Measurements from ENCODE around the gene MACROD1.

The MACROD1 gene

DNA sequence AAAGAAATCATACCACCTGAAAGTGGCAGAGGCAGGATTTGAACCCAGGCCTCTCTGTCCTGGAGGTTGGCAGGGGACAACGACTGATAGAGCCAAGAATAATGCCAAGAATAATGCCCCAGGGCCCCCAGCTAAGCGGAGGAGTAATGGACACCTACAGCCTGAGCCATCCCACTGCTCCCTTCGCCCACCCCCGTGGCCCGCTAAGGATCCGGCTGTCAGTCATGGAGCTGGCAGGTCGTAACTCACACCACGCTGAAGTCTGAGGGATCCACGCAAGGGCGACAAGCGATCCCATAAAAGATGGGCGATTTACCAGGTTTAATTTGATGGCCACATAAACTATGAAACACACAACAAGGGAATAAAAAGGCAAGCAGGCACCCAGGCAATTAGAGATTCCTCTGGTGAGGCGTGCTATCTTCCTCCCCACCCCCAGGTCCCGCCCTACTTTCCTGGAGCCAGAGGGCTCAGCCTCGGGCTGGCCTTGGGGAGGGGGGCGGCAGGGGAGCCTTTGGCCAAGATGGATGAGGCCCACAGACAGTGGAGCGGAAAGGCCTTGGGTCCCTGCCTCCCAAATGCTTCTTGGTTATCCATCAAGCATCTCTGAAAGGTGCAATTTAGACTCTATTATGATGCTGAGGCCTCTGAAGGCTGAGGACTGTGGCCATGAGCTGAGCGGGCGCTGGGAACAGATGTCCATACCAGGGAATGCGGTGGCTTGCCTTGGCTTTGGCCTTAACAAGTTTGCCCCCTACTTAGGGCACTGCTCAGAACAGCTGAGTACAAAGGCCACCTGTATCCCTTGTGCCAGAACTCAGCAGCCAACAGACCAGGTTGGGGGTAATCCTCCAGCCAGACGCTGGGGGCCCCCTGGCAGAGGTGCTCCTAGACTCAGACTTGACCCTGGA lies 55.2 kb downstream of the MACROD1 start:
- no peak for DNase-seq

DNA sequence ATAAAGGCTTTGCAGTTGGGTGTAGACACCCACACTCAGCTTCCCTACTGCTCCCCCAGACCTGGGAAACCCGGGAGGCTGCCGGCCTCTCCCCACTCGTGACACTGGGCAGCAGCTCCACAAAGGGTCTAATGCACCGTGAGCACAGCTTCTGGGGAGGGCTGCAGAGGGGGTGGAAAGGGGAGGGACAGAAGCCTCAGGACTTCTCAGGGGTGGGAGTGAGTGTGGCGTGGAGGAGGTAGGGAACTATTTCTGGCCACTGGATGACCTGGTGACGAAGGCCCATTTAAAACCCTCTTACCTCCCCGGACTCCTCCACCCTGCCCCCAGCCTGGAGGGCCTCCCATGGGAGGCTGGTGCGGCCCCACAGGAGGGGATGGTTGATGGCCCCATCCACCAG lies 56.6 kb downstream of the MACROD1 start:
- no peak for DNase-seq

DNA sequence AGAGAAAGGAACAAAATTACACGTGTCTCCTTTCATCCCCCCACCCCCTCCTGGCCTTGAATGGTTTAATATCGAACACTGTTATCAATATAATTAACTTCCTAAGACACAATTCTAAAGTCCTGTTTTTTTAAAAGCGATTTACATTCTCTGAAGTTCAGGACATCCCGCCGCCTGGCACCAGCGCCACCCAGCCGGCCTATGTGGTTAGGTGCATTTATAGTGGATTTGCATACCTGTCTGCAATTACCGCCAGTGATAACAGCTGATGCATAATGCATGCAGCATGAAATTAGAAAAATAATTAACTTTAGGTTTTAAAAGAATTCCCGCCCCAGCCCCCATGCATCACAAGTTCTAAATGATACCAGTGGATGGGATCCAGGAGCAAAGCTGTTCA lies 58.6 kb downstream of the MACROD1 start:
- DNase-seq, result no peak

DNA sequence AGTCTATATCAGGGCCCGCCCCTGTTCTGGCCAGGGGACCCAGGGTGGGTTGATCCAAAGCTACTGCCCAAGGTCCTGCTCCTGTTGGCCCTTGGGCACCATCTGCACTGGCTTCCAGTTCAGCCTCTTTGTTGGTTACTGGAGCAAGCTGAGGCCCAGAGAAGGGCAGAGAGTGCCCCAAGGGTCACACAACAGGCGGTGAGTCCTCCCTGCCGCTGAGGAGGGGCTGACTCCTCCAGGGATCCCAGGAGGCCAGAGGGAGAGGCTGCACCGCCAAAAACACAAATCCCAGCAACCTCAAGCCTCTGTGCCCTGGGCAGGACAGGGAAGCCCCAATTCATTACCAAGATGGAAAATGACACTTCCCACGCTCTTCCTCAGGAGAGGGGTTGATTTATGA lies 61.3 kb downstream of the MACROD1 start:
- DNase-seq, result no peak

DNA sequence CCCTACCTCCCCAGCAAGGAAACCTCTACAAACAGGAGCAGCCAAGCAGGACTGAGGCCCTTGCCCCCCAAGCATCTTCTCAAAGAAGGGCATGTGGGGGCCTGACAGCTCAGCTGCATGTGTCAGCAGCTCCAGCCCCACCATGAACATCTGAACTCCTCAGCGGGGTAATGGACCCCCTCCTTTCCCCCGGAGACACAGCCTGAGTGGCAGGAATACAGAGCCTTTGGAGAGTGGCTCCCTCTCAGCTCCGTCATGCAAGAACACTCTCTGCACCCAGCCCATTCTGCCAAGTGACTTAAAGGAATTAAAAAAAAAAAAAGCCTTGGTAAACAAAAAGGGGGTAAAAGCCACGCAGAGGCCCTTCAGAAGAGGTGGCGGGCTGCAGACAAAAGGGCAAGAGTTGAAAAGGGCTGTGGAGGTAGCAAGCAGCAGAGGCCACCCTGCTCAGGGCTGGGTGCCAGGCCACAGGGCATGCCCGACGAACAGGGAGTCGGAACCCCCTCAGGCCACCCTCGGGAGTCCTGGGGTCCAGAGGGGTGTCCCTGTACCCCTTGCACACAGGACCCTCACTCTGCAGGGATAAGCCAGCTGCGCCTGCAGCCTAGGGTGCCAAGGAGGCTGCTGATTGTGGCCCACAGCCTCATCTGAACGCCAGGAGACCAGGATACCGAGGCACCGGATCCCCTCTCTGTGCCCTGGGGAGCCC lies 62.5 kb downstream of the MACROD1 start:
- DNase-seq, result no peak

DNA sequence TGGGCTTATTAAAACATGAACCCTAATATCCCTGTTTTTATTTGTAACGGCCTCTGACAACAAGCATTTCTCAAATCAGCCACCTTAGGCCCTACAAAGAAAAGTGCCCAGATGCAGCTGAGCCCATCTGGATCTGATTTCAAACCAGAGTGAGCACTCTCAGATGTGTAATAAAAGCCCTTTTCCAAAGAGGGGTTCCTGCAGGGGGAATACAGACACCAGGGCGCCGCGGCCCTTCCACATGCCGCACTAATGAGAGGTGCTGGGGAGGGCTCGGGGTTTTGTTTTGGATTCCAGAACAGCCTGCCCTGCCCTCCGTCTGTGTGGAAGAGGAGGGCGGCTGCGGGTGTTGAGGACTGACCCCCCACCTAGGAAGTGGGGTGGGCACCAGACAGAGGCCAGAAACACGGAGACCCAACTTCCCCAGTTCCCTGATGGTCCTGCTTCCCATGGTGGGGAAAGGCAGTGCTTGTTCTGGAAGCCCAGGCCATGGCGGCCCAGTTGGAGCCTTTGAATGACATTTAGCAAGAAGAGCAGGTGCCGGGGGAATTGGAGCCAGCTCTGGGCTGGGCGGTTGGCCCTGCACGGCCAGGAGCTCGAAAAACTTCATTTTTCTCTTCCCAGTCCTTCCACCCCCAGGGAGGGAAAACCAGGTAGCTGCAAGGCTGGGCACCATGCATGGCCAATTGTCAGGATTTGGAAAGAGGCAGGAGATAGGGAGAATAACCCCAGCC lies 63.7 kb downstream of the MACROD1 start:
- no peak for DNase-seq

DNA sequence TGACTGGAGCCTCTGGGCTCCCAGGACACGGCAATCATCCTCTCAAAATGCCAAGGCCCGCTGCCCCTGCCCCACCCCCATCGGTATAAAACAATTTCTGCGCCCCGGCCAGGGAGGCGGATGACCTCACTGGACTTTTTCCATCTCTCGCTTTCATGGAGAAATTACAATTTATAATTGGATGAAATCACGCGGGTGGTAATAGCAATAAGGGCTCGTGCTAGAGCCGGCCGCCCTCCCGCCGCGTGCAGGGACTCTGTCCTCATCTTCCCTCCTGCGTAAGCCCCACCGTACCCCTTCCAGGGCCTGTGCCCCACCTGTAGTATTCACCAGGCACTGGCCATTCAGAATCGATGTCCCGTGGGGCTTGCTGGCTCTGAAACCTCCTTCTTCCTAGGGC lies 64.5 kb downstream of the MACROD1 start:
- DNase-seq, result no peak

DNA sequence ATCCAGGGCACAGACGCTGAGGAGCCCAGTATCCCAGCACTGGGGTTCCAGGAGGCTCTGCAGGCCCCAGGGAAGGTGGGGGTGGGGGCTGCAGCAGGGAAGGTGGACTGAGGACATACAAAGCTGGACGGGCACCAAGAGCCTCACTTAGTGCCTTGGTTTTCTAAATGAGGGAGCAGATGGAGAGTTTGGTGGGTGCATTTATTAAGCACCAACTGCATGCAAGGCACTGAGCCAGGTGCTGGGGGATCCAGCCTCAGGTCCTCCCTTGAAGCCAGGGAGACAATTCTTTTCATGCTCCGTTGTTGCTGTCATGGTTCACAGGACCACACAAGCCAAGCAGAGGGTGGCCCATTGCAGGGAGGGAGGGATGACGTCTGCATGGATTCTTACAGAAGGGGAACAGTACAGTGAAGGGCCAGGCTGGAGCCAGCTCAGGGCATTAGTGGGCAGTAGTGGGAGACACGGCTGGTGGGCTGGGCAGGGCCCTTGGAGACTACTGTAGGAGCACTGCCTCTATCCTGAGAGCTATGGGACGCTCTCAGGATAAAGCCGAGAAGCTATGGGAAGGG lies 65.0 kb downstream of the MACROD1 start:
- DNase-seq, result no peak

DNA sequence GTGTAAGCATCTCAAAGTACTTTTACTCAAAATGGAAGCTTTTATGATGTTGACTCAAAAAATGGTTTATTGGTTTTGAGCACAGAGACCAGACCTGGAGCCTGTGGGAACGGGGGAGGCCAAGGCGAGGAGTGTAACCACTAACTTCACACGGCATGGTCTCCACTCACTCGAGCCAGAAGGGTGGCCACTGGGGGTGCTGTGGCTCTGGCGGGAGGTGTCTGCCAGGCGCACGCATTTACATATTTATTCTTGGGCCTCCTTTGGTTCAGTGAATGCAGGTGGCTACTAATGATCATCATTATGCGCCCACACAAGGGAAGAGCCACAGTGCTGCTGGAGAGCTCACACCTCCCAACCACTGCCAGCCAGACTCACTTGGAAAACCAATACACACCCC lies 65.6 kb downstream of the MACROD1 start:
- no peak for DNase-seq

DNA sequence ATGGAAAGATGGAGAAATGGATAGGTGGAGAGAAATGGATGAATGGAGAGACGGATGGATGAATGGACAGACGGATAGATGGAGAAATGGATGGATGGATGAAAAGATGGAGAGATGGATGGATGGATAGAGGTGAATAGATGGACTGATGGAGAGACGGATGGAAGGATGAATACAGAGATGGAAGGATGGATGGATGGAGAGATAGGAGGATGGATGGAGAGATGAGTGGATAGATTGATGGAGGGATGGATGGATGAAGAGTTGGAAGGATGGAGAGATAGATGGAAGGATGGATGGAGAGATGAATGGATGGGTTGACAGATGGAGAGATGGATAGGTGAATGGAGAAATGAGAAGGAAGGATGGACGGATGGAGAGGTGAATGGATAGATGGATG lies 66.5 kb downstream of the MACROD1 start:
- no peak for DNase-seq

DNA sequence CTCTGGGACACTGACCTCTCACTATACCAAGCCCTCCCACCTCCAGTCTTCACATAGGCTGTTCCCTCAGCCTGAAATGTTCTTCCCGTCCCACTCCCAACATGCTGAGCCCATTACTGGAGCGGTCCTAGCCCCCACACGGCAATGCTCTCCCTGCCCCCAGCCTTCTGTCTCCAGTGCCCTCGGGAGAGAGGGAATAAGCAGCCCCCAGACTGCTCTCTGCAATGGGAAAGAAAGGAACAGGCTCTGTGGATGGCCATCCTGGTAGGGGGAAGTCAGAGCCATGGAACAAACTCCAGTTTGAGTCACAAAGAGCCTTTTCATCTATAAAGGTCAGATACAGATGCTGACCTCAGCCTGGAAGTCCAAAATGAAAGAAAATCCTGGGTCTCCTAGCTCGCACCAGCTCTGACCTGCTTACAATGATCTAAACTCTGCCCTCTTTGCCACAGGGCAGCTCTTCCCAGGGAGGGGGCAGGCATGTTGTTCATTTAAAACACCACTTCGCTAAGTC lies 67.5 kb downstream of the MACROD1 start:
- no peak for DNase-seq

DNA sequence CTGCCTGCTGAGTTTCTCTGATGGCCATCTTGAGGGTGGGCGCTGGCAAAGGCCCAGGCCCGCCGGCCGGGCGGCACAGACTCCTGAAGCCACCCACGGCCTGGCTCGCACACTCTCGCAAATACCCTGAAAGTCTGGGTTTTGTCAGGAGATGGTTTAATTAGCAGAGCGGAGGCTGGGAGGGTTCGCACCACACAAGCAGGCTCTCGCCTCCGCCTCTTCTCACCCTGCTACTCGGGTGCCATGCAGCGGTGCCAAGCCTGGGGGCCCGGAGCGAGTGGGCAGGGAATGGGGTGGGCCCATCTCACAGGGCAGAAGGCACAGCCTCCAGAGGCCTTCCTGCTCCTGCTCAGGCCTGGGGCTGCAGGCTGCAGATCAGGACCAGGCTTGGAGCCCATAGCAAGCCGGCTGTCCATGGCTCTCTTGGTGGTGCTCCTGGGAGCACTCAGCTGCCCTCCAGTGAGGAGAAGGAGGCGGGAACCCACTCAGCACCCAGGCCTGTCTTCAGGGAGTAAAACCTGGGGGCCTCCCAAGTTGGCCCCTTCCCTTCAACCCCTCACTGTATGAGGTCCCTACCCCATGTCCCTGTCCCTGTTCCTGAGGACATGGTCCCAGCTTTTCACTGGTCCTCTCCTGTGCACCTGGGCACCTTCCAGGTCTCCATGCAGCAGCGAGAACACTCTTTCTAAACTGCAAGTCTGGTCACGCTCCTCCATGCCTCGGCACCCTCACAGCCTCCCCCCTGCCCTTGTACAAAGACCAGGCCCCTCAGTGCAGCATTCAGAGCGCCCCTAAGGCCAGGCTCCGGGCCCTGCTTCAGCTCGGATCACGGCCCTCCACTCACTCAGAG lies 68.2 kb downstream of the MACROD1 start:
- no peak for DNase-seq

DNA sequence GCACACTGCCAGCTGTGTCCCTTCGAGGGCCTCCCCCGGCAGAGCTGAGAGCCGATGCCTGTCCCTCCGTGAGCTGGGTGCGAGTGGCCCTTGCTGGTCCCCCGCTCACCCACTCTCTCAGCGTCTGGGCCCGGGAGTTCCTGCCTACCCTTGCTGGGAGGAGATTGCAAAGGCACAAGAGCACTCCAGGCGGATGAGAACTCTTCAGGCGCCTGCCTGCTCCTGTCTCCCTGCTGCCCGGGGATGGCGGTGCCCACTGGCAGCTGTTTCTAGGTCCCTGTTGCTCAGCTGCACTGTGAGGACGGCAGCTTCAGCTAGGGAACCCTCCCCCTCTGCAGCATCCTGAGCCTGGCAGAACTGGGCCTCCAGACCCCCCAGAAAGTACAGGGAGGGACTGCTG lies 69.1 kb downstream of the MACROD1 start:
- no peak for DNase-seq

DNA sequence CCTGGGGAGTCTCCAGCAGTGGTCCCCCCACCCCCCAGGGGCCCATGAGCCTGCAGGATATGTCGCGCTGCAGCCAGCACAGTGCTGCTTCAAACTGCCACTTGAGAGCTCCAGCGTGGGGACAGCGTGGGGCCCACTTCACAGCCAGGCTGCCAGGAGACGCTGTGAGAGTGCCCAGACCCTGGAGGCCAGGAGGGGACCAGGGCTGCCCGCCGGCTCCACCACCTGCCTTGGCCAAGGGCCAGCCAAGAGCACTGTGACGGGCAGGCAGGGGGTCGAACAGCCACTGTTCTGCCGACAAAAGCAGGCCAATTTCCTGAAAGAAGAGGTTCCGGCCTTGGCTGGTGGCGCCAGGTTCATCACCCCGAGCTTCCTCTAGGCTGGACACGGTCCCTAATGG lies 70.0 kb downstream of the MACROD1 start:
- no peak for DNase-seq

DNA sequence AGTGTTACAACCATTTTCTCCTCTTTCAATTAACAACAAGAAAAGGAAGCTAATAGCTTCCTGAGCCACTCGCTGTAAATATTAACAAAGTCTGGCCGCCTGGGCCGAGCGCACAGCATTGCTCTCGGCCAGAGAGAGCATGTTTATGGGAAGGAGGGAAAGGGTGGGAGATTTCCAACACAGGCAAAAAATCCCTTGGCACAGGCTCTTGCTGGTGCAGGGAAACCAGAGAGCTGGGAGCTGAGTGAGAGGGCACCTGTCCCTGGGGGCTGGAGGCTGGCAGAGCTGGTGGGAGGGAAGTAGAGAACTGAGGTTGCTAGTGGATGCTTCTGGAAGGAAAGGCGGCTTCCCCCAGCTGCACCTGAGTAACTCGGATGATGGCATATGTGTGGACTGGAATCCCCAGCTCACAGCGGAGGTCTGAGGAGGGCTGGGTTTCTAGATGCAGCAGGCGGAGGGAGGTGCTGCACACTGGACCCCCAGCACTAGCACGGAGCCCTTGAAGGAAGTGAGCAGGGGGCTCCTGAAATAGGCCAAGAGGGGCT lies 70.6 kb downstream of the MACROD1 start:
- no peak for DNase-seq

DNA sequence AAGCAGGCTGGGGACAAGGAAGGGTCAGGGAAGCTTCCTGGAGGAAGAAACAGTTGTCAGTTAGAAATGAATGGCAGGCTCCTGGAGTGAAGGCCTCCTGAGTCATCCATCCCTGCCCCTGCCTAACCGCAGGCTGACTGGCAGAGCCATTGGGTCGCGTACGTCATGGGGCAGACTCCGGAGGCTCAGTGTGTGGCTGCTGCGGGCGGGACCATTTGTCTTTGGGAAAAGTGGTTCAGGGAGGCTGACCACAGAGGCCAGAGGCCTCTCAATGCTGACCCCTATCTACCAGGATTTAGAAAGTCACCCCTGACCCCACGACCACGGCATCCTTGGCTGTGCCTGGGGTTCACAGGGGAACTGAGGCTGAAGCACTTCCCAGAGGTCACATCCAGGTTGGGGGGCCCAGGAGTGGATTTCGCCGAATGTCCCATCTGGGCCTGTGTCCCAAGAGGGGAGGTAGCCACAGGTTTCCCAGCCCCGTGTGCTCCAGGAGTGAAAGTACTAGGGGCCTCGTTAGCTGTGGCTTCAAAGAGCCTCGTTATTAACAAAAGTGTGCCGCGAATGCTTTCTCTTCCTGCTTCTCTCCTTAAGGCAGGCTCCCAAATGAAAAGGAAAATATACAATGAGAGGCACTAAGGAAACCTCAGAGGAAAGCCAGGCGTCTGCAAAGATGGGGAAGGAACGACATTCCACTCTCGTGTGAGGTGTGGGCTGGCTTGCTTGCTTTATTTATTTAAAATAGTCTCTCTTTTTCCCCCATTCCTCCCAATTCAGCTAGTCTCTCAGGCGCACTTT lies 71.3 kb downstream of the MACROD1 start:
- DNase-seq, result no peak

DNA sequence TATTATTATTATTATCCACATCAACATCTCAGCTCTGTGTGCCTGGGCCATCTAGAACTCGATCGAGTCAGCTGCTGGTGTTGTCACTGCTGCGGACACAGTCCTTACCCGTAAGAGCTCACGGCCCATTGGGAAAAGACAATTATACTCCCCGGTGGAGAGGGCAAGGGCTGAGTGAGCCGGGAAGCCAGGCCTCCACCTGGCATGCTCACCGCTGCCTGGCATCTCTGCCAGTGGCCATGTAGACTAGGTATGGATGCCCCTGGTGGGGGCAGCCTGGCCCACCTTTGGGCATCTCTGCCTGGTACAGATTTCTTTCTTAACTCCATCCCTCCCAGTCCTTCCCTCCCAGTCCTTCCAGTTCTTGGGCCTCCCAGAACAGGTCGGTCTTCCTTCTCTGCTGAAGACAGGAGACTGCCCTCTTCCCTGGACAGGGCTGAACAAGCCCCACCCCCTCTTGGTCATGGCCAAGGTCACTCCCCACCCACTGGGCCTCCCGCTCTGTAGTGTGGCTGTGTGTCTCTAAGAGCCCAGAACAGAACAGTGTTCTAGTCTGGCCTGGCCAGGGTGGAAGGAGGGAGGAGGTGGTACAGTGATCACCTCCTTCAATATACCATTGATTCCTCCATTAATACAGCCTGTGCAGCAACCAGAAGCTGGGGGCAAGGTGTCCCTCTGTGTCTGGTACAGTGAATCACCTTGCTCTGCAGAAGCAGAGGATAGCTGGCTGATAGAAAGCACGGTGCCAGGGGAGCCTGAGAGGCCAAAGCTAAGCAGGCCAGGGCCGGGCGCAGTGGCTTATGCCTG lies 72.5 kb downstream of the MACROD1 start:
- no peak for DNase-seq

DNA sequence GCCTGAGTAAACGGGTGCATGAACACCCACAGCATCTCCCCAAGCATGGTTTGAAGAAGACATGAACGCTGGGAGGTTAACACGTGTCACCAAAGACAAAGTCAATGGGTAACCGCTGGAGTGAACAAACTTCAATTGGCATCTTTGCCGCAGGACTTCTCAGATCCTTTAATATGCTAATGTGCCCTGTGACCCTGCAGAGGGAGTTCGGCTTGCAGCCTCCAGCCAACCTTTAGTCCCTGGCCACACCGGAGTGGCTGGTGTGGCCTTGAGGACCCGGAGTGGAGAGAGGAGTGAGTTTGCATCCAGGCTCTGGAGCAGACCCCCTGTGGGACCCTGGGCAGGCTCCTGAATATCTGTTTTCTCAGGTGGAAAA lies 73.2 kb downstream of the MACROD1 start:
- no peak for DNase-seq

DNA sequence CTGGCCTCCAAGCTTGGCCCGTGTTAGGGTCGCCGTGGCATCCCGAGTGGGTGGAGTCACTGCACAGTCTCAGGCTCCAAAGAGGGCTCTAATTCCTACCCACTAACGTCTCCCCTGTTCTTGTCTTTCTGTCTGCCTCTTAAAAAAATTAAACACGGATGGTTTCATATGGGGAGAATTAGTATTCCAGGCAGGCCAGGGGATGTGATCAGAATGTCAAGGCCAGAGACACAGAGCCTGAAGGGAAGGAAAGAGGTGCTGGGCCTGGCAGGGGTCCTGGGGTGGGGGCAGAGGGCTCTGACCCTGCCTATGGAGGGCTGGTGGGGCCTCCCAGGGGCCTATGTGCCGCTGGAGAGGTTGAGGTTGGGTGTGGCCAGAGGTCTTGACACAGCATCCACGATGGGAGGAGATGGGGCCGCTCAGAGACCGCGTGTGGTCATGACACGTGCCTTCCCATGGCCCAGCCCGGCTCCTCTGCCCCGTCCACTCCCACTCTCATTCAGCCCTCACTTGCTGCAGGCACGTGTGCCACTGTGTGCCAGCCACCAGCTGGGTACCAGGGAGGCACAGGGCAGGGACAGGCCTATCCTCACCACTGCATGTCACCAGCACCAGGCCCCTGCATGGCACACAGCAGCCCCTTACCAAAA lies 73.7 kb downstream of the MACROD1 start:
- no peak for DNase-seq

Measured in T-helper 2 cell (primary cell).